Measurements from ENCODE around the gene MED4.
"Not testable (repeated sequence)": the region's sequence is repeated elsewhere in the genome, so short reads cannot be mapped to it uniquely, and the experiment has no call there.

MED4 gene

DNA sequence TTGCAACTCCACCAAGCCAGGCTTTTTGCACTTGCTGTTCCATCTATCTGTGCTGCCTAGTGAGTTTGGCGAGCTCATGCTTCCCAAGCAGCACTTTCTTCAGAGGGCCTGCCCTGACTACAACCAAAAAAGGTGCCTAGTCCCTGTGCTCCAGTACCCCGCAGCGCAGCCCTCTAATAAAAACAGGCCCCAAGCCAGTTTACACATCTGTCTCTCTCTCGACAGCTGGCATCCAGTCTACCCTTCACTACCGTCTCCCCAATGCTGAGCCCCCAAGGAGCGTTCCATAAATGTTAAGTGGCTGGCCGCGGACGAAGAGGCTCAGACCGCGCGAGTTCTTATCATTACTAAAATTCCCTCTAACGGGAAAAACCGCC lies 512 bp downstream of the MED4 start:
- no peak for DNase-seq (ENCODE audit: low read depth)

DNA sequence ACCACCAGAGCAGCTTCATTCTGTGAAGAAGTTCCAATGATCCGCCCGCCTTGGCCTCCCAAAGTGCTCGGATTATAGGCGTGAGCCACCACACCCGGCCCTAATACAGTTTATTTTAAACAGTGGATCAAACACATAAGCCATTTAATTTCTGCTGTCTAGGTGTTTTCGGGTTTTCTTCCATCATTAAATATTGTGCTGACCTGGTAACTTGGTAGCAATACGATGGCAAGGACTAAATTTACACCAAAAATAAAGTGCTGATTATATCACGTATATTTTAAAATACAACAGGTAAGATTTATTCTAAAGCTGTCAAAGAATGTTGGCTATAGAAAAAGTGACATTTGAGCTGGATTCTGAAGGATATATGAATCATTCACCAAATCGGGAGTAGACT lies 1.3 kb downstream of the MED4 start:
- DNase-seq (ENCODE audit: low read depth), result no peak

DNA sequence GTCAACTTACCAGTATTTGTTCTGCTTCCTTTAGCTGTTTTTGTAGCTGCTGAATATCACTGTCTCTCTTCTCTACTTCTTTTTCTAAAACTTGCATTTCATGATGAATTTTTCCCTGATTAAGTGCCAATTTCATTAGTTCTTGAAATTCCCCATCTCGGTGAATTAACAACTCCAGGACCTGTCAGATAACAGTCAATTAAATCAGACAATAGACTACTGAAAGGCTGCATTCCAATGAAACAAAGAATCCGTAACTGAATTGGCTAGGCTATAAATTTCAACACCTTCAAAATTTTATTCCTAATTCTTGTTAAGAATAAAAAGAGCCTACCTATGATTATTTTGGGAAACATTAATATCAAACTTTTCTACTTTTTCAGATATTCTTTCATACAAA lies 8.6 kb downstream of the MED4 start:
- DNase-seq (ENCODE audit: low read depth), result no peak

DNA sequence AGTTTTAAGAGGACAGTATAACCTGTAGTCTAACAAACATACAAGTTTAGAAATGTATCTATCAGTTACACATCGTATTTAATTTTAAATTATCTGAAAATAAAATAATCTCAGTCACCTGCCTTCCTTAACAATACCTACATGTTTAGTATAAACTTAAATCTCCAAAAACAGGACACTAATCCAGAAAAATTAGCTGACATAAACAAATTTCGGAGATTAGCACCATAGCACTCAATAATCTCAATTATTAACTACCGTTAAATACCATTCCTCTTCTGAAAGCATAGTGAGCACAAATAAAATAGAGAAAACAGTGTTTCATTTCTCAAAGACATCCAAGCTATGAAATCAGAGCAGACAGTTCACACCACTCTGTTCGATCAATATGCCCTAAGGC lies 13.2 kb downstream of the MED4 start:
- DNase-seq (ENCODE audit: low read depth), result no peak

GRCh38 chr13:48078251-48078656 lies 16.6 kb downstream of the MED4 start:
- DNase-seq (ENCODE audit: low read depth), result no peak

- DNase-seq (ENCODE audit: low read depth), result no peak
These were observed 20.9 kb downstream of the MED4 start for GRCh38 chr13:48074006-48074405.

DNA sequence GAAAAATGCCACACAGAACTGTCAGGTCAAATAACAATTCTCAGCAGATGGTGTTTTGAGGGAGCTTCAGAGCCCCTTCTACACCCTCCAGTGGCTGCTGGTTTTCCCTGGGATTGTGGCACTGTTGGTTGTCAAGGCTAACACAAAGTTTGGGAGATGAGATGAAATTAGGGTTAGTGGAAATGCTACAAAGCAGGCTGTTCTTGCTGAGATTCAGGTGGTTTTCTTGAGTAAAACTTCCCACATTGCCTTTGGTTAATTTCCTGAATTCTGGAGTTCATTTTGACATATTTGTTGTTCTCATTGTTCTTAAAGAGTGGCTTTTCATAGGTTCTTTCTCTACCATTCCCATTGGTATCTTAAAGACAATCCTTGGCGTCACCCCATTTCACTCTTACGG lies 22.1 kb downstream of the MED4 start:
- no peak for DNase-seq (ENCODE audit: low read depth)

- DNase-seq (ENCODE audit: low read depth), result no peak
These were observed 22.6 kb downstream of the MED4 start for GRCh38 chr13:48072304-48072703.

DNA sequence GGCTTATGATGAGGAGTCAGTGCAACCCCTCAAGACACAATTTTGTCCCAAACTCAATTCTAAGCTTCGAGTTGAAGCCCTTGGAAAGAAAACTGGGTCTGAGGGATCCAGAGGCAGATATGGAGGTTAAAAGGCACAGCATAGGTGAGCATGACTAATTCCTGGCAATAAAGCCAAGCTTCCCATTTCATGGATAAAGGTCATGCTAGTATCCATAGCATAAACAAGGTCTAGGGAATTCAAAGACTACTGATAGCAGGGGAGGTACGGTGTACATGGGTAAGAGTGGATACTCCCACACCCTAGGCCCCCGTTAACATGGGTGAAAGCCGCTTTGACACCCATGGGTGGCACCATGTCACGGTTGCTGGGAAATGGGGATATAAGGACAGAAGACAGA lies 24.0 kb downstream of the MED4 start:
- no peak for DNase-seq (ENCODE audit: low read depth)

DNA sequence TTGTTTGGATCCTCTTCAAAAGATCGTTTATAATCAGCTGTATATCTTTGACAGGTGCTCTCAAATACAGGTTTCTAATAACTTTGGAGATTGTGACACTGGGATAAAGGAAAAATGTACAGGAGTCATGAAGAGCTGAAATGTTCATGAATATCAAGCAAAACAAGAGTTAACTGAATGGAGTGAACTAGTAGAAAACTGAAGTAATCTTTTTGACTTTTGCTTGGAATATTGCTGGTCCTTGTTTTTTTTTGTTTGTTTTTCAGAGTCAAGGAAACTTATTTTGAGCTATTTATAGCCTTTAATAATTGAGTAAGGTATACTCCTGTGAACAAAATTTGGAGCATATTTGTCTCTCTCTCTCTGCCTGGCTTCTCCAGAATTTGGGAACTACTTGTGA lies 25.3 kb downstream of the MED4 start:
- no peak for DNase-seq (ENCODE audit: low read depth)

DNA sequence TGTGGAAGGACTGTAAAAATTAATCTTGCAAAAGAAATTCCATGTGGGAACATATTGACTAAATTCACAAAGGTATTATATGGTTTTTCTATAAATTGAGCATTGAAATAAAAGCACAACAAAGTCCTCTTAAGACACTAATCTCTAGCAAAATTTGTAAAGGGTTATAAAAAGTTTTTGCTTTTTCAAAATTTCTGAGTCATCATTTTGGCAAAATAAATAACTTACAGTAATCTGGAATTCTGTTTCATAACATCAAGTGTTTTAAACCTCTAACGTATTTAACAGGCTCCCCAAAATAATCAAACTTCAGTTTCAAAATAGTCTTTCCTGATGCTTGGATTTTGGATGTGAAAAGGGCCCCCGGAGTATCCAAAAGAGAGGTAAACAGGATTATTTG lies 26.0 kb downstream of the MED4 start:
- DNase-seq (ENCODE audit: low read depth), result no peak

GRCh38 chr13:48068036-48068435 lies 26.9 kb downstream of the MED4 start:
- DNase-seq (ENCODE audit: low read depth), result no peak

GRCh38 chr13:48066310-48066989 lies 28.5 kb downstream of the MED4 start:
- no peak for DNase-seq (ENCODE audit: low read depth)

DNA sequence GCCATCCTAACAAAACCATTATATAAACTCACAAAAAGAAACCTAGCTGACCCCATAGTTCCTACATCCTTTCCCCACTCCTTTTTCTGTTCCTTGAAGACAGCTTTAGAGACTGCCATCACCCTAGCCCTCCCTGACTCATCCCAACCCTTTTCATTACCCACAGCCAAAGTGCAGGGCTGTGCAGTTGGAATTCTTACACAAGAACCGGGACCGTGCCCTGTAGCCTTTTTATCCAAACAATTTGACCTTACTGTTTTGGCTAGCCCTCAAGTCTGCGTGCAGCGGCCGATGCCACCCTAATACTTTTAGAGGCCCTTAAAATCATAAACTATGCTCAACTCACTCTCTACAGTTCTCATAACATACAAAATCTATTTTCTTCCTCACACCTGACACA lies 35.0 kb downstream of the MED4 start:
- not testable (repeated sequence) for DNase-seq (ENCODE audit: low read depth)

GRCh38 chr13:48058536-48058935 lies 36.4 kb downstream of the MED4 start:
- not testable (repeated sequence) for DNase-seq (ENCODE audit: low read depth)

GRCh38 chr13:48055712-48056111 lies 39.2 kb downstream of the MED4 start:
- no peak for DNase-seq (ENCODE audit: low read depth)

GRCh38 chr13:48054601-48055000 lies 40.3 kb downstream of the MED4 start:
- DNase-seq (ENCODE audit: low read depth), result no peak

- no peak for DNase-seq (ENCODE audit: low read depth)
These were observed 44.4 kb downstream of the MED4 start for GRCh38 chr13:48050550-48050949.

DNA sequence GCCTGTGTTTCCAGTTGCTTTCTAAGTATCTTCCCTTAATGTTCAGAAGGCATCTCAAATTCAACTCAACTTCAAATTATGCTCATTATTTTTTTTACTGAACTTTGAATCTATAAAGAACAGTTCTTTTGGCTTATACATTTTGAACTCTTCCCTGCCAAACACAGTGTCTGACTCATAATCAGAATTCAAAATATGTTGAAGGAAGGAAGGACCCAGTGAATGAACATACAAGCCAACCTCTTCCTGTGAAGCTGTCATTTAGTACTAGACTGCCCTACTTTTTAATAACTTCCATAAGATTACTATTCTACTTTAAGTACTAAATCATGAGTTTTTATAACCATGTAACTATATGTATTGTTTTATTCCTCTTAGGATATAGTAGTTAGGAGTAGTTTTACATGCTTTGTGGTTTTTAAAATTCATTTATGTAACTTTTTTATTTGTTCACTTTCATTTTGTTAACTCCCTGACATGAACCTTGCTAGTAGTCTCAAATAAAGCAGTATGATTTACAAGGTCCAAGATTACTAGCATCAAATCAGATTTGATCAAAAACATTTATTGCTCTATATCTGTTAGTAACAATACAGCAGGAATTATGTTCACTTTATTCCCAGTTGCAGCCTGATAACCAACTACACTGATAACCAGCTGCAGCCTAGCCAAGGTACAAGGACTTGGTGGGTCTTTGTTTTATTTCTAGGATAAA lies 51.0 kb downstream of the MED4 start:
- DNase-seq (ENCODE audit: low read depth), result no peak

DNA sequence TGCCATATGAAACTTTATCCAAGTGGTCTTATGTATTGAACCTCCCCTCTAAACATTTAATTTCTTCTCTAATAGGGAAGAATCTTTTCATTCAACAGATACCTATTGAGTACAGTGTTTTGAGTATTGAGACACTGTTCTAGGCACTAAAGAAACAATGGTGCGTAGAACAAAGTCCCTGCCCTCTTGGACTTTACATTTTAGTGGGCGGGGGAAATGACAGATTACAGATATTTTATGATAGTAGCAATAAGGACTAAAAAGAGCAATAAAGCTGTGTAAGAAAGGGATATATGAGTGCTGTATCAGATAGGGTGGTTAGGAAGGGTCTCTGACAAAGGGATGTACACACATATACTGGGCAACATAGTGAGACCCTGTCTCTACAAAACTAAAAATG lies 52.0 kb downstream of the MED4 start:
- DNase-seq (ENCODE audit: low read depth), result no peak

DNA sequence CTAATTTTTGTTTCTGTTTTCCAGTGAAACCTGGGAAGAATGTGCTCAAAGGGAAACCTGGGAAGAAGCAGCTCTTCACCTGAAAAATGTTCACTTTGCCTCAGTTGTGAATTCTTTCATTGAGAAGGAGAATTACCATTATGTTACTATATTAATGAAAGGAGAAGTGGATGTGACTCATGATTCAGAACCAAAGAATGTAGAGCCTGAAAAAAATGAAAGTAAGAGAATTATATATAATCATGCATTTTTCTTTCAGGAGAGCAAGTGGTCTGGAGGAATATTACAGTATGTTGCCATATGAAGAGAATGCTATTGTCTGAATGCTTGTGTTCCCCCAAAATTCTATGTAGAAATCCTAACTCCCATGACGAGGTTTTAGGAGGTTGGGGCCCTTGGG lies 54.0 kb downstream of the MED4 start:
- no peak for DNase-seq (ENCODE audit: low read depth)

DNA sequence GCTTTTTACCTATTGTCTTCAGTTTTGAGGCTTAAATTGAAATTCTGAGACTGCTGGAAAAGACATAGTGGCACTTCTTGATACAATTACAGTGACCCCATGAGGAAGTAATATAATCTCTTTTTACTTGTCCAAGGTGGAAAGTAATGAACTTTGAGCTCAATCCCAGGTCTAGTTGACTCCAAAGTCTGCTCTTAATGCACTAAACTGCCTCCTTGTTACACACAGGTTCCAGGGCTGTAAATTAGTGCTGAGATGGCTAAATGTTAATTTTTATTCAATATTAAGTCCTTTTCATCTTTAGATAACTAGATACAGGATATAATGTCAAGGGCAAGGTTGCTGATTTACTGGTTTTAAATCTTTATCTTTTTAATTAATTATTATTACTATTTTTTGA lies 54.9 kb downstream of the MED4 start:
- no peak for DNase-seq (ENCODE audit: low read depth)

GRCh38 chr13:48038761-48039160 lies 56.1 kb downstream of the MED4 start:
- no peak for DNase-seq (ENCODE audit: low read depth)
